KMS-11 (cell line): ENCODE measurements around the gene UBE2Z.
"Not testable (repeated sequence)": the region's sequence is repeated elsewhere in the genome, so short reads cannot be mapped to it uniquely, and the experiment has no call there.

Source experiments
- H2AFZ ChIP-seq: fragments of 200-600 bp; sonication (generic); 2 replicates; pipeline ENCODE4 v1.6.1; 2016; ENCODE audit warnings: antibody characterized with exemption, mixed run types, low read depth
- H3K27ac ChIP-seq: fragments of 200-600 bp; sonication (generic); 2 replicates; pipeline ENCODE4 v1.6.1; 2016; ENCODE audit warnings: mild to moderate bottlenecking, mixed run types
- H3K27me3 ChIP-seq: fragments of 200-600 bp; sonication (generic); 2 replicates; pipeline ENCODE4 v1.6.1; 2017; ENCODE audit warnings: mild to moderate bottlenecking, low read depth, mixed run types, moderate library complexity; ENCODE audit not compliant: insufficient read depth
- H3K36me3 ChIP-seq: fragments of 200-600 bp; sonication (generic); 2 replicates; pipeline ENCODE4 v1.6.1; 2017; ENCODE audit warnings: mild to moderate bottlenecking, mixed run types; ENCODE audit not compliant: insufficient read depth
- H3K4me1 ChIP-seq: fragments of 200-600 bp; sonication (generic); 2 replicates; pipeline ENCODE4 v1.6.1; 2016; ENCODE audit warnings: mild to moderate bottlenecking, low read depth, mixed run types; ENCODE audit not compliant: poor library complexity, severe bottlenecking
- H3K4me2 ChIP-seq: fragments of 200-600 bp; sonication (generic); 2 replicates; pipeline ENCODE4 v1.7.0; 2016; ENCODE audit warnings: mild to moderate bottlenecking, mixed run types
- H3K4me3 ChIP-seq: fragments of 200-600 bp; sonication (generic); IDR thresholded peaks from 2 replicates; pipeline ENCODE4 v1.6.1; 2017; ENCODE audit warnings: low read depth, low read length, mixed read lengths; ENCODE audit not compliant: insufficient read depth
- H3K79me2 ChIP-seq: fragments of 200-600 bp; sonication (generic); 2 replicates; pipeline ENCODE4 v1.6.1; 2016; ENCODE audit warnings: low read depth, mixed run types; ENCODE audit not compliant: insufficient read depth
- H3K9ac ChIP-seq: fragments of 200-600 bp; sonication (generic); 2 replicates; pipeline ENCODE4 v1.6.1; 2016; ENCODE audit warnings: mild to moderate bottlenecking, mixed run types
- H4K20me1 ChIP-seq: fragments of 200-600 bp; sonication (generic); 2 replicates; pipeline ENCODE4 v1.6.1; 2016; ENCODE audit warnings: mild to moderate bottlenecking, mixed run types; ENCODE audit not compliant: insufficient read depth
- TF ChIP-seq, protein P1 (sequence below): fragments of 200-600 bp; sonication (generic); conservative IDR thresholded peaks from 2 replicates; pipeline ENCODE4 v1.6.1; 2017; ENCODE audit warnings: low read depth, mild to moderate bottlenecking, antibody characterized with exemption, low read length, moderate library complexity, mixed read lengths

Gene UBE2Z

DNA sequence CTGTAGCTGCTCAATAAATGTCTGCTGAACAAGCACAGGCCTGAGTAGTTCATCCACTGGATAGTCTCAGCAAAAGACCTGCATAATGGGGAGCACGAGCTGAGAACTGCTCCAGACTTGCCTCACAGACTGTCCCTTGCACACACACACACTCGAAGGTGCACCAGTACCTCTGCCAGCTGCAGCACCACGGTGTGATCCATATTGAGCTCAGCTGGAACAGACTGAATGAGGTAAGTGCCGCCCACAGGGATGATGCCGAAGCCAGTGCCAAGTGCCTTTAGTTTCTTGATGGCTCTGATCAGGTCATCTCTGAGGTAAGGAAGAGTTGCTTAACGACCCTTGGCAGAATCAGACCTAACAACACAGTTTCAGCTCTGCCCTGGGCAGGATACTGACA is 24.8 kb downstream of the UBE2Z start:
- Histone ChIP-seq H3K4me3 (no peak overlapping the region), H4K20me1 (no peaks in the 10 kb centered on the region), H3K4me1 (no peaks in the 10 kb centered on the region), H3K9ac (no peak overlapping the region), H3K36me3 (peaks cover 3% of the 10 kb centered on the region; the same call in 1 of the 2 replicates), H3K4me2 (no peak overlapping the region), H3K27me3 (no peaks in the 10 kb centered on the region), H2AFZ (no peak overlapping the region), H3K27ac (no peak overlapping the region), H3K79me2 (no peaks in the 10 kb centered on the region; the same call in 1 of the 2 replicates)
- TF ChIP-seq, protein P1, sequence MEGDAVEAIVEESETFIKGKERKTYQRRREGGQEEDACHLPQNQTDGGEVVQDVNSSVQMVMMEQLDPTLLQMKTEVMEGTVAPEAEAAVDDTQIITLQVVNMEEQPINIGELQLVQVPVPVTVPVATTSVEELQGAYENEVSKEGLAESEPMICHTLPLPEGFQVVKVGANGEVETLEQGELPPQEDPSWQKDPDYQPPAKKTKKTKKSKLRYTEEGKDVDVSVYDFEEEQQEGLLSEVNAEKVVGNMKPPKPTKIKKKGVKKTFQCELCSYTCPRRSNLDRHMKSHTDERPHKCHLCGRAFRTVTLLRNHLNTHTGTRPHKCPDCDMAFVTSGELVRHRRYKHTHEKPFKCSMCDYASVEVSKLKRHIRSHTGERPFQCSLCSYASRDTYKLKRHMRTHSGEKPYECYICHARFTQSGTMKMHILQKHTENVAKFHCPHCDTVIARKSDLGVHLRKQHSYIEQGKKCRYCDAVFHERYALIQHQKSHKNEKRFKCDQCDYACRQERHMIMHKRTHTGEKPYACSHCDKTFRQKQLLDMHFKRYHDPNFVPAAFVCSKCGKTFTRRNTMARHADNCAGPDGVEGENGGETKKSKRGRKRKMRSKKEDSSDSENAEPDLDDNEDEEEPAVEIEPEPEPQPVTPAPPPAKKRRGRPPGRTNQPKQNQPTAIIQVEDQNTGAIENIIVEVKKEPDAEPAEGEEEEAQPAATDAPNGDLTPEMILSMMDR, result no peak

DNA sequence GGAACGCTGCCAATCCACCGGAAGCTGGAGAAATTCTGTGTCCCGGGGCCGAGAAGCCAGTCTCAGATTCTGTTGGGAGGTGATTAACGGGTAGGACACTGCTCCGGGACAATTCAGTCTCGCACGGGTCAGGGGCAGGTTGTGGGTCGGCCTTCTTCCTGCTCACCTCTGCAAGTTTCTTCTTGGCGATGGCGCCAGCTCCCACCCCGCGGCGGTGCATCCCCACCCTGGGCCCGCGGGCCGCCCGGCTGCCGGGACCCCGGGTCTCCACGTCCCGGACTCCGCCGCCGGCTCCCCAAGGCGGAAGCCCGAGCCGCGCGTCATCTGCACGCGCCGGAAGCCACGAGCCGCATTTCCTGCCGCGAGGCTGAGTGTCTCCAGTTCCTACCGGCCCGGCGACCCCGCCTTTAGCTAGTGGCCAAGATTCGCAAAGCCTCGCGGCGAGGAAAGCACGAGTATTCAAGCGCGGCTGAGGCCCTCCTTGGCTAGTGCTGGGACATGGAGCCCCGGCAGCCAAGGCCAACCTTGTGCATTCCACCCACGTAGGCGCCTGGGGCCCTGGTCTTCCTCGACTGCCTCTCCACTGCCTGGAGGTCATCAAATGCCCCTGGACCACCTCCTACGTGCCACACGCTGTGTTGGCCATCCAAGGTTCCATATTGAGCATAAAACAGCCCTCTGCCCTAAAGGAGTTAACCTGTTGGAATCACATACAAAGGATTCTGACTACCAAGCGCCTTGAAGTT is 36.5 kb downstream of the UBE2Z start, which contains the start of gene SNF8:
SNF8 (minus strand) TSS at position 328 of the 746 bp plus-strand sequence; CDS start at position 220, 108 bp downstream.
- Histone ChIP-seq H2AFZ (peak within 1 kb of the TSS; percentile 96), H3K4me1 (peaks cover 22% of the 10 kb centered on the region), H3K27me3 (peaks cover 4% of the 10 kb centered on the region; the same call in 1 of the 2 replicates), H3K4me3 (no peak within 1 kb of the TSS), H4K20me1 (no peaks in the 10 kb centered on the region), H3K27ac (peak within 1 kb of the TSS; percentile 73), H3K4me2 (peak within 1 kb of the TSS; percentile 95), H3K36me3 (0 out of 2 replicates have a peak, but pooled peaks cover 3% of the 10 kb centered on the region), H3K9ac (peak within 1 kb of the TSS; percentile 67), H3K79me2 (peaks cover 13% of the 10 kb centered on the region)
- TF ChIP-seq, protein P1, result no peak

DNA sequence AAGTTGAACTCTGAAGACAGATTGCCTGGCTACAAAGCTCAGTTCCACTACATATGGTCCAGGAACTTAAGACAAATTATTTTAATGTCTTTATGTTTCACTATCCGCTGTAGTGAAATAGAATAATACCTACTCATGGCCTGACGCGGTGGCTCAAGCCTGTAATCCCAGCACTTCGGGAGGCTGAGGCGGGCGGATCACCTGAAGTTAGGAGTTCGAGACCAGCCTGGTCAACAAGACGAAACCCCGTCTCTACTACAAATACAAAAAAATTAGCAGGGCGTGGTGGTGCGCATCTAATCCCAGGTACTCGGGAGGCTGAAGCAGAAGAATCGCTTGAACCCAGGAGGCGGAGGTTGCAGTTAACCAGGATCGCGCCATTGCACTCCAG is 37.0 kb downstream of the UBE2Z start:
- peak overlapping the region; percentile 96 for H2AFZ ChIP-seq

DNA sequence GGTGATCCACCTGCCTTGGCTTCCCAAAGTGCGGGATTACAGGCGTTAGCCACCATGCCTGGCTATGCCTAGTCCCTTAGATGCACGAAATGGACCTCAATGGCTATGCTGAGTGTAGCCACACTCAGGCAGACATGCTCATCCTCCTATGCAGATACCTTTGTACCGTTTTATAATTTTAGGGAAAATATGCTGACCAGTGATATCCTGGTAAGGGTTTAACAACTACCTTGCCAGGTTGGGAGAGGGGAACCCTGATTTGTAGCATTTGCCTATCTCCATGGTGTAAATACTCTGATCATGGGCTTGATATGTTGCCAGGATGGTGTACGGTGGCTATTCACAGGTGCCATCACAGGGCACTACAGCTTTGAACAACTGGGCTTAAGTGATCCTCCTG is 43.4 kb downstream of the UBE2Z start:
- Histone ChIP-seq H3K27ac (no peak overlapping the region), H3K9ac (no peak overlapping the region), H3K79me2 (no peaks in the 10 kb centered on the region), H2AFZ (no peak overlapping the region), H3K36me3 (no peaks in the 10 kb centered on the region), H4K20me1 (no peaks in the 10 kb centered on the region), H3K4me3 (no peak overlapping the region), H3K4me1 (peaks cover 17% of the 10 kb centered on the region), H3K27me3 (peaks cover 1% of the 10 kb centered on the region; the same call in 1 of the 2 replicates), H3K4me2 (no peak overlapping the region)
- TF ChIP-seq, protein P1, result no peak

More for the DNA sequence above, 37.0 kb downstream of the UBE2Z start:
- H3K4me1 ChIP-seq, result peaks cover 22% of the 10 kb centered on the region
- H3K4me3 ChIP-seq, H4K20me1 ChIP-seq, H3K36me3 ChIP-seq, H3K27me3 ChIP-seq: not testable (repeated sequence)
- peak overlapping the region; percentile 95 for H3K4me2 ChIP-seq
- H3K9ac ChIP-seq, result peak overlapping the region; percentile 67
- H3K27ac ChIP-seq, result peak overlapping the region; percentile 73
- H3K79me2 ChIP-seq, result peaks cover 13% of the 10 kb centered on the region

GRCh38 chr17:48952904-48953303 is 44.7 kb downstream of the UBE2Z start:
- no peaks in the 10 kb centered on the region for H4K20me1 ChIP-seq
- H3K36me3 ChIP-seq, result no peaks in the 10 kb centered on the region
- no peaks in the 10 kb centered on the region for H3K27me3 ChIP-seq
- no peak overlapping the region for H3K4me3 ChIP-seq
- peaks cover 17% of the 10 kb centered on the region for H3K4me1 ChIP-seq
- H2AFZ ChIP-seq, result peak overlapping the region; percentile 57
- H3K27ac ChIP-seq, result peak overlapping the region; percentile 42
- TF ChIP-seq, protein P1, result no peak
- H3K4me2 ChIP-seq, result peak overlapping the region; percentile 66
- H3K79me2 ChIP-seq, result no peaks in the 10 kb centered on the region
- H3K9ac ChIP-seq, result no peak overlapping the region
